Omental fat pad (tissue), 4 donors: ENCODE measurements around the gene SYT6. TPM values are rescaled to one million over a fixed set of nuclear protein-coding genes. Genes with fewer than 3 reads are reported as not detected.

ENCODE experiments used
- ATAC-seq: fragments of 150-250 bp; one replicate; pipeline ENCODE4 v1.9.1; 2016; ENCODE audit warnings: mild to moderate bottlenecking, moderate library complexity; ENCODE audit not compliant: low FRiP score
- DNase-seq: peaks from one replicate; pipeline ENCODE4 v3.0.0-alpha.2; 2019; ENCODE audit warnings: low spot score
- CTCF ChIP-seq, 3 donors: fragments of 450-650 bp; IDR thresholded peaks; one replicate each; pipeline ENCODE4 v1.5.1; 2016 to 2017; ENCODE audit warnings: antibody characterized with exemption in 3 of 3, mild to moderate bottlenecking in 3 of 3, moderate library complexity in 2 of 3
- total RNA-seq, 4 donors: library from RNA; depleted of rRNA; stranded (reverse); fragments of >200 nt; gene quantifications; one replicate each; pipeline ENCODE4 v1.1.0, GENCODE V29; 2016

SYT6 gene
- total RNA-seq, 4 donors from 2014 or later = 0.84 TPM; not detected in 3

- no peak for DNase-seq
- no peak for ATAC-seq
- no peak for TF ChIP-seq CTCF (IDR thresholded peaks at IDR 0.05)
Observed at GRCh38 chr1:114080511-114081436, 72.9 kb downstream of the SYT6 start.

- TF ChIP-seq CTCF (IDR thresholded peaks at IDR 0.05) = no peak
- no peak for DNase-seq
- no peak for ATAC-seq
Observed at GRCh38 chr1:114079596-114080190, 74.0 kb downstream of the SYT6 start.

- no peak for TF ChIP-seq CTCF (IDR thresholded peaks at IDR 0.05)
- no peak for ATAC-seq
- DNase-seq = no peak
Observed at GRCh38 chr1:114078116-114078515, 75.6 kb downstream of the SYT6 start.

DNA sequence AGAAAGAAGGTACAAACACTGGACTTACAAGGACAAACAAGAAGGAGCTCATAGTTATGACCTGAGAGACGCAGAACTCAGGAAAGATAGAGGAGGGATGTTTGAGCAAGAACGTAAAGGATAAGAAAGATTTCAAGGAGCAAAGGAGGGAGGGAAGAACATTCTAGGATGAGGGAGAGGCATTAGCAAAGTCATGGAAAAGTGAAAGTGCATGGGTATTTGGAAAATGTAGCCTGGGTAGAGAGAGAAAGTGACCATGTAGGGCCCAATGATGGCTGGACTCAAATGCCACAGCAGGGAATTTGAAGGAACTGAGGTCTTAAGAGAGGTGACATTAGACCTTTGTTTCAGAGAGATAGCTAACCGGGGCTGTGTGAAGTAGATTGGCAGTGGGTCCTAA lies 76.5 kb downstream of the SYT6 start:
- DNase-seq = no peak
- TF ChIP-seq CTCF (IDR thresholded peaks at IDR 0.05) = no peak
- no peak for ATAC-seq

GRCh38 chr1:114076308-114076707 lies 77.4 kb downstream of the SYT6 start:
- no peak for TF ChIP-seq CTCF (IDR thresholded peaks at IDR 0.05)
- ATAC-seq = no peak

GRCh38 chr1:114075546-114076242 lies 78.0 kb downstream of the SYT6 start:
- no peak for TF ChIP-seq CTCF (IDR thresholded peaks at IDR 0.05)
- no peak for ATAC-seq
- DNase-seq = no peak

More at GRCh38 chr1:114076308-114076707, 77.4 kb downstream of the SYT6 start:
- DNase-seq = no peak
